Measurements from ENCODE around the gene CMTM8.

DNA sequence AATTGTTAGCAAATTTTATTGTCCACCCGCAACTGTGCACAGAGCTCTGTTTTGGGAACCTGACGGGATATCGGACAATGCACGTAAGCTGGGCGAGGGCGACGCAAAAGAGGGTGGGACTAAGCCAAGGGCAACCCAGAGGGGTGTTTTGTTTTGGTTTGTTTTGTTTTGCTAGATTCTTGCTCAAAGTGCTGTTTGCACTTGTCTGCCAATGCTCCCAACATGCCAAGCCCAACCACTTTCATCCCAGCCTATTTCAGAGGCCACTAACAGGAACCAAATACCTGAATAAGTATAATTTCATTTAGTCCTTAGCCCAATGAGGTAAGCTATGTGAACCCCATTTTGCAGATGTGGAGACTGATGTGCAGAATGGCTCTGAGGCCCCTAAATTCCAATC is 143.4 kb downstream of the CMTM8 start:
- no peak for TF ChIP-seq POLR2AphosphoS5 (IDR thresholded peaks at IDR 0.05; ENCODE audit: low read depth, low read length)
- TF ChIP-seq POLR2A (IDR thresholded peaks at IDR 0.05; ENCODE audit: low read depth, low read length): no peak
- TF ChIP-seq TAF1 (IDR thresholded peaks at IDR 0.05; ENCODE audit: low read depth, low read length): no peak
- TF ChIP-seq POU2F2 (IDR thresholded peaks at IDR 0.05; ENCODE audit: low read depth, low read length): no peak
- no peak for TF ChIP-seq SPI1 (IDR thresholded peaks at IDR 0.05; ENCODE audit: low read depth, low read length)

Data from GM12891 (cell line).